GM19099 (cell line): ENCODE data around the gene ANKIB1.

ENCODE experiments used
- POLR2A ChIP-seq: IDR thresholded peaks from 3 replicates; pipeline ENCODE4 v1.6.1; 2011; ENCODE audit warnings: low read depth; ENCODE audit not compliant: insufficient read length; ENCODE audit errors: extremely low read depth

The ANKIB1 gene

DNA sequence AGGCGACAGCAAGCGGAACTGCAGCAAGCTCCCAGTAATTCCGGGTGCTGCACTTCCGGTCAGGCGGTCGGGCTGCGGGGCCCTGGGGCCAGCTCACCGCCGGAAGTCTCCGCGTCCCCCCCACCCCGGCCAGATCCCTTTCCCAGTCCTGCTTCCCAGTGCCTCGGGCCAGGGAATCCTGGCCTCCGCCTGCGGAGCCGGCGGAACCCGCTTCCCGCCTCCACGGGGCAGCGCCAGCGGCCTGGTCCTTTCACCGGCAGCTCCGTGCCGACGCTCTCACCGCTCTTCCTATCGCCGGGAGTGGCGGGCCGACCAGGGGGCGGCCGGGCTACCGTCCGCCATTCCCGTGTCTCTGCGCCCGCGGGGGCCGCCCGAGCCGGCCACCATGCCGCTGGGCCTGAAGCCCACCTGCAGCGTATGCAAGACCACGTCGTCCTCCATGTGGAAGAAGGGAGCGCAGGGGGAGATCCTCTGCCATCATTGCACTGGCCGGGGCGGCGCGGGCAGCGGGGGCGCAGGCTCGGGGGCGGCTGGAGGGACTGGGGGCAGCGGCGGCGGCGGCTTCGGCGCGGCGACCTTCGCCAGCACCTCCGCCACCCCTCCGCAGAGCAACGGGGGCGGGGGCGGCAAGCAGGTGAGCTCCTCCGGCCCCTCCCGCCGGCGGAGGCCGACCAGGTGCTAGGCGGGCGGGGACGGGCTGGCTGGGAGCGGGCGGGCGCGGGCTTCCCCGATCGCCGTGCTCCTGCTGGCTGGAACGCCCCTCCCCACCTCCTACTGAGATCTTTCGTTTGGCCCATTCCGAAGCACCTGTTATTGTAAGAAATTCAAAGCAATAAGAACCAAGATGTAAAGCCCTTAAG lies 201.8 kb downstream of the ANKIB1 start, which contains the start of gene GATAD1:
TSS of gene GATAD1 (plus strand) at position 138 of the 860 bp plus-strand sequence. CDS start at position 386, 248 bp downstream.
- TF ChIP-seq POLR2A = peak; percentile 65

DNA sequence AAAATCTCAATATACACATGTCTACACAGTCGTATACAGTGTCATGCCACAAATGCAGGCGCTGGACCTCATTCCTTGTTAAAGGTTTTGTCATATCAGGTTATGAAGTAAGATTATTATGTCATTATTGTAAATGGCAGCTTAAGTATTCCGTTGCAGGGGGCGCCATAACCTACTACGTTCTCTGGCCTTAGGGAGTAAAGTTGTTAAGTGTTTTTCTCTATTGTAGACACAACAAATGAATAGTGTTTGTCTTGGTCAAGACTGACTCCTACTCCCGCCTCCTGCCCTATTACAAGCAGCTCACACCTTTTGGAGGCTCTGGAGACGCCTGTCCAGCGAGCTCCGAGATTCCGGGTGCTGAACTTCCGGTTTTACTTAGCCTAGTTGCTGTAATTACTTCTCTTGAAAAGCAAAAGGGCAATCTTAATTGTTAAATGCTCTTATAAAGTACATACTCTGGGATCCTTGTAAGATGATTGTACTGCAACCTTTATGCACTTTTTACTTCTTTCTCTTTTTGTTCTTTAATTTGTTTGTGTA lies 202.5 kb downstream of the ANKIB1 start:
- no peak for TF ChIP-seq POLR2A
